GM23338 (cell line): Measurements from ENCODE around the gene NIT2. TPM values are rescaled to one million over a fixed set of nuclear protein-coding genes. Genes with fewer than 3 reads are reported as not detected.

Experiments
- ATAC-seq: fragments of 200-7000 bp; cut with Tn5 transposase; 3 replicates; pipeline ENCODE4 v1.9.1; 2020
- DNase-seq: peaks from one replicate; pipeline ENCODE4 v3.0.0-alpha.2; 2015; ENCODE audit warnings: low spot score
- H2AFZ ChIP-seq: fragments of 200-600 bp; sonication (generic); 2 replicates; pipeline ENCODE4 v1.8.0; 2016; ENCODE audit warnings: antibody characterized with exemption, mild to moderate bottlenecking, moderate library complexity
- H3F3A ChIP-seq: fragments of 200-600 bp; sonication (generic); replicated peaks from 2 replicates; pipeline ENCODE4 v1.8.0; 2017; ENCODE audit warnings: antibody characterized with exemption, mixed run types, low read depth
- H3K27ac ChIP-seq: fragments of 200-600 bp; sonication (generic); 2 replicates; pipeline ENCODE4 v1.6.1; 2016; ENCODE audit warnings: low read depth
- H3K27me3 ChIP-seq: fragments of 200-600 bp; sonication (generic); 2 replicates; pipeline ENCODE4 v1.8.0; 2016; ENCODE audit warnings: mild to moderate bottlenecking, mixed run types, moderate library complexity; ENCODE audit not compliant: insufficient read depth
- H3K36me3 ChIP-seq: fragments of 200-600 bp; sonication (generic); 2 replicates; pipeline ENCODE4 v1.8.0; 2016; ENCODE audit warnings: mild to moderate bottlenecking; ENCODE audit not compliant: insufficient read depth
- H3K4me1 ChIP-seq: fragments of 200-600 bp; sonication (generic); 2 replicates; pipeline ENCODE4 v1.8.0; 2016; ENCODE audit warnings: mild to moderate bottlenecking, moderate library complexity; ENCODE audit not compliant: insufficient read depth
- H3K4me2 ChIP-seq: fragments of 200-600 bp; sonication (generic); 2 replicates; pipeline ENCODE4 v1.7.1; 2017; ENCODE audit warnings: mixed run types
- H3K4me3 ChIP-seq: fragments of 200-600 bp; sonication (generic); 2 replicates; pipeline ENCODE4 v1.6.1; 2016; ENCODE audit warnings: mixed run types
- H3K79me2 ChIP-seq: fragments of 200-600 bp; sonication (generic); replicated peaks from 2 replicates; pipeline ENCODE4 v1.8.0; 2017; ENCODE audit warnings: mild to moderate bottlenecking; ENCODE audit not compliant: insufficient read depth
- H3K9me2 ChIP-seq: fragments of 200-600 bp; sonication (generic); 2 replicates; pipeline ENCODE4 v1.8.0; 2017; ENCODE audit not compliant: insufficient read depth
- H4K20me1 ChIP-seq: fragments of 200-600 bp; sonication (generic); replicated peaks from 2 replicates; pipeline ENCODE4 v1.8.0; 2017; ENCODE audit warnings: mild to moderate bottlenecking; ENCODE audit not compliant: insufficient read depth
- H3K27ac Mint-ChIP-seq: 2 replicates; pipeline ENCODE4 v1.8.0; 2020; ENCODE audit warnings: inconsistent platforms, mild to moderate bottlenecking, moderate library complexity, mixed read lengths
- H3K27me3 Mint-ChIP-seq: 3 replicates; pipeline ENCODE4 v1.8.0; 2022; ENCODE audit warnings: low read depth, mild to moderate bottlenecking, moderate library complexity, mixed read lengths, inconsistent platforms; ENCODE audit not compliant: insufficient read depth, poor library complexity
- H3K36me3 Mint-ChIP-seq: 3 replicates; pipeline ENCODE4 v1.8.0; 2021; ENCODE audit warnings: low read depth, mild to moderate bottlenecking, inconsistent platforms, moderate library complexity, mixed read lengths
- H3K4me1 Mint-ChIP-seq: 3 replicates; pipeline ENCODE4 v1.8.0; 2020; ENCODE audit warnings: mild to moderate bottlenecking, inconsistent platforms, mixed read lengths
- H3K4me3 Mint-ChIP-seq: 3 replicates; pipeline ENCODE4 v1.8.0; 2021; ENCODE audit warnings: moderate library complexity, mild to moderate bottlenecking, inconsistent platforms, mixed read lengths
- H3K9me3 Mint-ChIP-seq: 3 replicates; pipeline ENCODE4 v1.8.0; 2020; ENCODE audit warnings: moderate library complexity, mild to moderate bottlenecking, inconsistent platforms, mixed read lengths
- CREB1 ChIP-seq: fragments of 250-450 bp; sonication (Bioruptor Pico); IDR thresholded peaks from 2 replicates; pipeline ENCODE4 v1.5.0; 2020; ENCODE audit warnings: low read depth, mild to moderate bottlenecking, moderate library complexity
- ETS1 ChIP-seq: IDR thresholded peaks from 2 replicates; pipeline ENCODE4 v1.6.1; 2016; ENCODE audit warnings: antibody characterized with exemption
- EZH2 ChIP-seq: fragments of 200-600 bp; sonication (generic); IDR thresholded peaks from one replicate; pipeline ENCODE4 v1.8.0; 2017; ENCODE audit warnings: antibody characterized with exemption, mild to moderate bottlenecking, low read depth; ENCODE audit not compliant: unreplicated experiment
- EZH2phosphoT487 ChIP-seq: fragments of 200-600 bp; sonication (generic); IDR thresholded peaks from one replicate; pipeline ENCODE4 v1.8.1; 2018; ENCODE audit warnings: antibody characterized with exemption; ENCODE audit not compliant: unreplicated experiment
- JUNB ChIP-seq: IDR thresholded peaks from one replicate; pipeline ENCODE4 v1.6.1; 2016; ENCODE audit warnings: antibody characterized with exemption; ENCODE audit not compliant: unreplicated experiment
- NANOG ChIP-seq: IDR thresholded peaks from 2 replicates; pipeline ENCODE4 v1.6.1; 2016; ENCODE audit warnings: antibody characterized with exemption, borderline replicate concordance
- POLR2AphosphoS5 ChIP-seq: IDR thresholded peaks from 2 replicates; pipeline ENCODE4 v1.6.1; 2016; ENCODE audit warnings: antibody characterized with exemption, low read depth
- REST ChIP-seq: IDR thresholded peaks from one replicate; pipeline ENCODE4 v1.6.1; 2018; ENCODE audit warnings: antibody characterized with exemption; ENCODE audit not compliant: unreplicated experiment
- STAT1 ChIP-seq: IDR thresholded peaks from one replicate; pipeline ENCODE4 v1.6.1; 2016; ENCODE audit warnings: antibody characterized with exemption; ENCODE audit not compliant: unreplicated experiment
- ZNF114 ChIP-seq: fragments of 250-450 bp; sonication (Bioruptor Pico); IDR thresholded peaks from 2 replicates; pipeline ENCODE4 v1.5.0; 2020; ENCODE audit warnings: mild to moderate bottlenecking, moderate library complexity
- ZNF331 ChIP-seq: fragments of 250-450 bp; sonication (Bioruptor Pico); IDR thresholded peaks from 2 replicates; pipeline ENCODE4 v1.5.0; 2020; ENCODE audit warnings: low read depth, mild to moderate bottlenecking, moderate library complexity
- polyA plus RNA-seq: library from polyadenylated mRNA; unstranded; fragments of >200 nt; fragmentation: Nextera tagmentation; extraction: Ambion mirVana; gene quantifications from 2 replicates; pipeline ENCODE4 v1.2.1, GENCODE V29; 2016
- total RNA-seq: library from RNA; depleted of rRNA; stranded (reverse); fragments of >200 nt; shearing (Covaris generic); gene quantifications from 2 replicates; pipeline ENCODE4 v1.2.3, GENCODE V29; 2014
- TF ChIP-seq, protein P1 (sequence below), 2 experiments: fragments of 200-600 bp in 1 of 2; sonication (generic) in 1 of 2; conservative IDR thresholded peaks; 2 replicates each; pipeline versions ENCODE4 v1.5.1 to v1.6.1; 2016 to 2017; ENCODE audit warnings: antibody characterized with exemption in 2 of 2, low read depth in 2 of 2, mild to moderate bottlenecking in 2 of 2, moderate library complexity in 1 of 2
- TF ChIP-seq, protein P2 (sequence below): fragments of 250-450 bp; sonication (Bioruptor Pico); IDR thresholded peaks from 2 replicates; pipeline ENCODE4 v1.5.0; 2020; ENCODE audit warnings: mild to moderate bottlenecking, moderate library complexity

The NIT2 gene
- total and polyA plus RNA-seq, 2 experiments from 2014 or later = 19.2 to 53.7 TPM

DNA sequence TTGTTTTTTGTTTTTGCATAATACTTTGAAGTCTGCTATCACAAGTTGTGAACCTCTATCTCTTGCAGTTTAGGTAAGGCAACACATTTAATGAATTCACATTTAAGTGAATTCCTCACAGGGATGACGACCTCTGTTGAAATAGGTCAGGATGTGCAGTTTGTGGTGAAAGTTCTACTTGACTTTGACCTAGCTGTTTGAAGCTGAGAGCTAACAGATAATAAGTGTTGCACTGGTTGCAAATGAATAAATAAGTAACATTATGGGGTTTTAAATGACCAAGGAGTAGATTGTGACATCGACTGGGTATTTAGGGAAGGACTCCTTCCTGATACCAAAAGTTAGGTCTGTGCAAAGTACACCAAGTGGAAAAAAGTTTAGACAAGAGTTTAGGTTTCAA, 23.9 kb downstream of the NIT2 start:
- H3K27me3 ChIP-seq = no peaks in the 10 kb centered on the region
- no peak overlapping the region for H3K27ac ChIP-seq
- no peak overlapping the region for H2AFZ ChIP-seq
- Mint-ChIP-seq H3K27me3 (peaks cover 3% of the 10 kb centered on the region), H3K4me3 (no peak overlapping the region), H3K4me1 (no peaks in the 10 kb centered on the region), H3K27ac (no peak overlapping the region), H3K9me3 (peaks cover 3% of the 10 kb centered on the region; the same call in 2 of the 3 replicates), H3K36me3 (peaks cover 22% of the 10 kb centered on the region; the same call in 2 of the 3 replicates)
- H3K4me2 ChIP-seq = no peak overlapping the region
- H3K4me1 ChIP-seq = no peaks in the 10 kb centered on the region
- DNase-seq (no peak), ATAC-seq (no peak)
- H3K9me2 ChIP-seq = no peaks in the 10 kb centered on the region
- no peaks in the 10 kb centered on the region for H4K20me1 ChIP-seq
- TF ChIP-seq EZH2phosphoT487 (no peak), ETS1 (no peak), STAT1 (no peak), REST (no peak), ZNF331 (CRISPR knock-in tag) (no peak), POLR2AphosphoS5 (no peak), JUNB (no peak), EZH2 (no peak), CREB1 (no peak), ZNF114 (no peak), NANOG (no peak)
- TF ChIP-seq, protein P1, sequence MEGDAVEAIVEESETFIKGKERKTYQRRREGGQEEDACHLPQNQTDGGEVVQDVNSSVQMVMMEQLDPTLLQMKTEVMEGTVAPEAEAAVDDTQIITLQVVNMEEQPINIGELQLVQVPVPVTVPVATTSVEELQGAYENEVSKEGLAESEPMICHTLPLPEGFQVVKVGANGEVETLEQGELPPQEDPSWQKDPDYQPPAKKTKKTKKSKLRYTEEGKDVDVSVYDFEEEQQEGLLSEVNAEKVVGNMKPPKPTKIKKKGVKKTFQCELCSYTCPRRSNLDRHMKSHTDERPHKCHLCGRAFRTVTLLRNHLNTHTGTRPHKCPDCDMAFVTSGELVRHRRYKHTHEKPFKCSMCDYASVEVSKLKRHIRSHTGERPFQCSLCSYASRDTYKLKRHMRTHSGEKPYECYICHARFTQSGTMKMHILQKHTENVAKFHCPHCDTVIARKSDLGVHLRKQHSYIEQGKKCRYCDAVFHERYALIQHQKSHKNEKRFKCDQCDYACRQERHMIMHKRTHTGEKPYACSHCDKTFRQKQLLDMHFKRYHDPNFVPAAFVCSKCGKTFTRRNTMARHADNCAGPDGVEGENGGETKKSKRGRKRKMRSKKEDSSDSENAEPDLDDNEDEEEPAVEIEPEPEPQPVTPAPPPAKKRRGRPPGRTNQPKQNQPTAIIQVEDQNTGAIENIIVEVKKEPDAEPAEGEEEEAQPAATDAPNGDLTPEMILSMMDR (conservative IDR thresholded peaks at IDR 0.05; ENCODE audit: low read depth in 2 of 2) = no peak
- TF ChIP-seq, protein P2, sequence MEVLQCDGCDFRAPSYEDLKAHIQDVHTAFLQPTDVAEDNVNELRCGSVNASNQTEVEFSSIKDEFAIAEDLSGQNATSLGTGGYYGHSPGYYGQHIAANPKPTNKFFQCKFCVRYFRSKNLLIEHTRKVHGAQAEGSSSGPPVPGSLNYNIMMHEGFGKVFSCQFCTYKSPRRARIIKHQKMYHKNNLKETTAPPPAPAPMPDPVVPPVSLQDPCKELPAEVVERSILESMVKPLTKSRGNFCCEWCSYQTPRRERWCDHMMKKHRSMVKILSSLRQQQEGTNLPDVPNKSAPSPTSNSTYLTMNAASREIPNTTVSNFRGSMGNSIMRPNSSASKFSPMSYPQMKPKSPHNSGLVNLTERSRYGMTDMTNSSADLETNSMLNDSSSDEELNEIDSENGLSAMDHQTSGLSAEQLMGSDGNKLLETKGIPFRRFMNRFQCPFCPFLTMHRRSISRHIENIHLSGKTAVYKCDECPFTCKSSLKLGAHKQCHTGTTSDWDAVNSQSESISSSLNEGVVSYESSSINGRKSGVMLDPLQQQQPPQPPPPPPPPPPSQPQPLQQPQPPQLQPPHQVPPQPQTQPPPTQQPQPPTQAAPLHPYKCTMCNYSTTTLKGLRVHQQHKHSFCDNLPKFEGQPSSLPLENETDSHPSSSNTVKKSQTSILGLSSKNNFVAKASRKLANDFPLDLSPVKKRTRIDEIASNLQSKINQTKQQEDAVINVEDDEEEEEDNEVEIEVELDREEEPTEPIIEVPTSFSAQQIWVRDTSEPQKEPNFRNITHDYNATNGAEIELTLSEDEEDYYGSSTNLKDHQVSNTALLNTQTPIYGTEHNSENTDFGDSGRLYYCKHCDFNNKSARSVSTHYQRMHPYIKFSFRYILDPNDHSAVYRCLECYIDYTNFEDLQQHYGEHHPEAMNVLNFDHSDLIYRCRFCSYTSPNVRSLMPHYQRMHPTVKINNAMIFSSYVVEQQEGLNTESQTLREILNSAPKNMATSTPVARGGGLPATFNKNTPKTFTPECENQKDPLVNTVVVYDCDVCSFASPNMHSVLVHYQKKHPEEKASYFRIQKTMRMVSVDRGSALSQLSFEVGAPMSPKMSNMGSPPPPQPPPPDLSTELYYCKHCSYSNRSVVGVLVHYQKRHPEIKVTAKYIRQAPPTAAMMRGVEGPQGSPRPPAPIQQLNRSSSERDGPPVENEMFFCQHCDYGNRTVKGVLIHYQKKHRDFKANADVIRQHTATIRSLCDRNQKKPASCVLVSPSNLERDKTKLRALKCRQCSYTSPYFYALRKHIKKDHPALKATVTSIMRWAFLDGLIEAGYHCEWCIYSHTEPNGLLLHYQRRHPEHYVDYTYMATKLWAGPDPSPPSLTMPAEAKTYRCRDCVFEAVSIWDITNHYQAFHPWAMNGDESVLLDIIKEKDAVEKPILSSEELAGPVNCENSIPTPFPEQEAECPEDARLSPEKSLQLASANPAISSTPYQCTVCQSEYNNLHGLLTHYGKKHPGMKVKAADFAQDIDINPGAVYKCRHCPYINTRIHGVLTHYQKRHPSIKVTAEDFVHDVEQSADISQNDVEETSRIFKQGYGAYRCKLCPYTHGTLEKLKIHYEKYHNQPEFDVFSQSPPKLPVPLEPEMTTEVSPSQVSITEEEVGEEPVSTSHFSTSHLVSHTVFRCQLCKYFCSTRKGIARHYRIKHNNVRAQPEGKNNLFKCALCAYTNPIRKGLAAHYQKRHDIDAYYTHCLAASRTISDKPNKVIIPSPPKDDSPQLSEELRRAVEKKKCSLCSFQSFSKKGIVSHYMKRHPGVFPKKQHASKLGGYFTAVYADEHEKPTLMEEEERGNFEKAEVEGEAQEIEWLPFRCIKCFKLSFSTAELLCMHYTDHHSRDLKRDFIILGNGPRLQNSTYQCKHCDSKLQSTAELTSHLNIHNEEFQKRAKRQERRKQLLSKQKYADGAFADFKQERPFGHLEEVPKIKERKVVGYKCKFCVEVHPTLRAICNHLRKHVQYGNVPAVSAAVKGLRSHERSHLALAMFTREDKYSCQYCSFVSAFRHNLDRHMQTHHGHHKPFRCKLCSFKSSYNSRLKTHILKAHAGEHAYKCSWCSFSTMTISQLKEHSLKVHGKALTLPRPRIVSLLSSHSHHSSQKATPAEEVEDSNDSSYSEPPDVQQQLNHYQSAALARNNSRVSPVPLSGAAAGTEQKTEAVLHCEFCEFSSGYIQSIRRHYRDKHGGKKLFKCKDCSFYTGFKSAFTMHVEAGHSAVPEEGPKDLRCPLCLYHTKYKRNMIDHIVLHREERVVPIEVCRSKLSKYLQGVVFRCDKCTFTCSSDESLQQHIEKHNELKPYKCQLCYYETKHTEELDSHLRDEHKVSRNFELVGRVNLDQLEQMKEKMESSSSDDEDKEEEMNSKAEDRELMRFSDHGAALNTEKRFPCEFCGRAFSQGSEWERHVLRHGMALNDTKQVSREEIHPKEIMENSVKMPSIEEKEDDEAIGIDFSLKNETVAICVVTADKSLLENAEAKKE = no peak
- no peaks in the 10 kb centered on the region for H3K79me2 ChIP-seq
- H3K36me3 ChIP-seq = peaks cover 12% of the 10 kb centered on the region; the same call in 1 of the 2 replicates
- H3K4me3 ChIP-seq = no peak overlapping the region
- no peaks in the 10 kb centered on the region for H3F3A ChIP-seq
